Common myeloid progenitor, CD34-positive (primary cell): Measurements from ENCODE around the gene CCDC201.

Source experiments
- CTCF ChIA-PET: fragments of 350-600 bp; sonication (Branson Sonifier 250); formaldehyde crosslinking; loops from one replicate; lab custom pipeline; 2021; ENCODE audit warnings: antibody characterized with exemption; lab: Charles Lee
- POLR2A ChIA-PET: fragments of 350-600 bp; sonication (Branson Sonifier 250); formaldehyde crosslinking; loops from one replicate; lab custom pipeline; 2021; ENCODE audit warnings: antibody characterized with exemption; lab: Charles Lee
- DNase-seq, 3 donors: peaks; one replicate each; pipeline versions ENCODE4 v3.0.0 to v3.0.0-alpha.2; 2013
- H3K27ac ChIP-seq, 2 experiments: 1 replicate in 1 of 2; 2 replicates in 1 of 2; pipeline ENCODE4 v1.7.0; 2013; ENCODE audit warnings: inconsistent platforms in 2 of 2, low read length in 2 of 2, mild to moderate bottlenecking in 2 of 2, low read depth in 1 of 2, moderate library complexity in 1 of 2; ENCODE audit not compliant: severe bottlenecking in 2 of 2, insufficient read depth in 1 of 2, poor library complexity in 1 of 2
- H3K27me3 ChIP-seq, 5 experiments: replicated peaks in 2 of 5; 1 replicate in 3 of 5; 2 replicates in 2 of 5; pipeline versions ENCODE4 v1.6.1 to v1.7.0; 2013; ENCODE audit warnings: low read length in 4 of 5, mild to moderate bottlenecking in 2 of 5, moderate library complexity in 2 of 5, inconsistent platforms in 1 of 5; ENCODE audit not compliant: insufficient read depth in 5 of 5, control insufficient read depth in 4 of 5
- H3K36me3 ChIP-seq, 4 experiments: 1 replicate in 2 of 4; 2 replicates in 2 of 4; pipeline versions ENCODE4 v1.6.1 to v1.7.0; 2013; ENCODE audit warnings: low read length in 3 of 4, control low read depth in 1 of 4, mild to moderate bottlenecking in 1 of 4; ENCODE audit not compliant: control insufficient read depth in 4 of 4, insufficient read depth in 4 of 4
- H3K4me1 ChIP-seq, 4 experiments: 1 replicate in 3 of 4; 2 replicates in 1 of 4; pipeline versions ENCODE4 v1.6.1 to v1.7.1; 2013; ENCODE audit warnings: low read length in 3 of 4, mild to moderate bottlenecking in 3 of 4, control low read depth in 1 of 4, inconsistent platforms in 1 of 4, moderate library complexity in 1 of 4; ENCODE audit not compliant: control insufficient read depth in 4 of 4, insufficient read depth in 4 of 4; ENCODE audit errors: control extremely low read depth in 1 of 4
- H3K4me3 ChIP-seq, 7 experiments: 1 replicate in 4 of 7; 2 replicates in 3 of 7; pipeline versions ENCODE4 v1.5.1 to v1.7.0; 2013; ENCODE audit warnings: mild to moderate bottlenecking in 7 of 7, low read length in 6 of 7, moderate library complexity in 6 of 7, inconsistent platforms in 2 of 7, low read depth in 2 of 7, control low read depth in 1 of 7; ENCODE audit not compliant: insufficient read depth in 4 of 7, control insufficient read depth in 1 of 7; ENCODE audit errors: extremely low read depth in 1 of 7
- H3K9me3 ChIP-seq, 5 experiments: 1 replicate in 4 of 5; 2 replicates in 1 of 5; pipeline versions ENCODE4 v1.6.1 to v1.7.1; 2013; ENCODE audit warnings: low read length in 4 of 5, mild to moderate bottlenecking in 2 of 5, inconsistent platforms in 1 of 5, low read depth in 1 of 5, moderate library complexity in 1 of 5; ENCODE audit not compliant: control insufficient read depth in 4 of 5, insufficient read depth in 2 of 5; ENCODE audit errors: control extremely low read depth in 1 of 5
- WGBS: methylation state at CpG from one replicate; pipeline ENCODE4 v1.1.5; 2013; ENCODE audit not compliant: insufficient coverage; 5-methylcytosine and 5-hydroxymethylcytosine counted together

The CCDC201 gene

DNA sequence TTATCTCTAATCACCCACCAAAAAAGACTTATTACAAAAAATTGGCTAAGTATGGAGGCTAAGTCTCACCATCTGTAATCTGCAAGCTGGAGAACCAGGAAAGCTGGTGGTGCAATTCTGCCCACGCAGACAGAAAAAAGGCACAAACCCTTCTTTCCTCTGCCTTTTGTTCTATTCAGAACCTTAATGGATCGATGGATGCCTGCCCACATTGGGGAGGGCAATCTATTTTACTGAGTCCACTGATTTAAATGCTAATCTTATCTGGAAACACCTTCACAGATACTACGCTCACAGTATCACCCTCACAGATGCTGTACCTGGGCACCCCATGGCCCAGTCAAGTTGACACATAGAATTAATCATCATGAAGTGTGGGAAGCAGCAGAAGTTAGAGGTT, 38.0 kb upstream of the CCDC201 start:
- ChIA-PET POLR2A (no interaction called here), CTCF (interaction anchor here (2.1 kb wide), 1 partner anchor 9 kb away, joined by 6 read pairs; no protein-coding TSS in a partner anchor)
- H3K27ac ChIP-seq = no peak overlapping the region
- 94% methylated on average over 2 of the region's 3 CpGs for WGBS
- H3K9me3 ChIP-seq = no peaks in the 10 kb centered on the region
- H3K4me3 ChIP-seq = no peak overlapping the region
- H3K27me3 ChIP-seq = peaks cover 1 to 23% (median 7%) of the 10 kb centered on the region in 5 experiments
- no peaks in the 10 kb centered on the region for H3K36me3 ChIP-seq
- H3K4me1 ChIP-seq = no peaks in the 10 kb centered on the region
- DNase-seq = no peak

DNA sequence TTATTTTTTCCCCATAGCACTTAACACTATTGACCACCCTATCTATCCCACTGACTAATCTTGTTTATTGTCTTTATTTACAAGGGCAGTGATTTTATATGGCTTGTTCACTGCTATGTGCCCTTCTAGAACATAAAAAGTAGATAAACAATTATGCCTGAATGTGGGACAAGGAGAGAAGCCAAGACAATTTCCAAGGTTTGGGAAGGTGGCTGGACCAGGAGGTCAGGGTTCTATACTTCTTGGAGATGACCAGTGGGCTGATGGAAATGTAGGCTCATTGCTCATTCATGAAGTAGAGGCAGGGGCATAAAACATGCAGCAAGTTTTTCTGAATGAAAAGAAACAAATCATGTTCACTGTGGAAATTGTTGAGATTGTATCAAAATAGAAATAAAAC, 36.7 kb upstream of the CCDC201 start:
- H3K9me3 ChIP-seq = no peaks in the 10 kb centered on the region
- H3K4me1 ChIP-seq = no peaks in the 10 kb centered on the region
- H3K4me3 ChIP-seq = no peak overlapping the region
- no peaks in the 10 kb centered on the region for H3K36me3 ChIP-seq
- DNase-seq = no peak
- ChIA-PET CTCF (interaction anchor here (0.5 to 2.1 kb wide), 2 partner anchors 10 to 472 kb away, joined by 3 to 6 read pairs; no protein-coding TSS in a partner anchor), POLR2A (no interaction called here)
- H3K27me3 ChIP-seq = peaks cover 0 to 17% (median 4%) of the 10 kb centered on the region in 5 experiments
- no peak overlapping the region for H3K27ac ChIP-seq

DNA sequence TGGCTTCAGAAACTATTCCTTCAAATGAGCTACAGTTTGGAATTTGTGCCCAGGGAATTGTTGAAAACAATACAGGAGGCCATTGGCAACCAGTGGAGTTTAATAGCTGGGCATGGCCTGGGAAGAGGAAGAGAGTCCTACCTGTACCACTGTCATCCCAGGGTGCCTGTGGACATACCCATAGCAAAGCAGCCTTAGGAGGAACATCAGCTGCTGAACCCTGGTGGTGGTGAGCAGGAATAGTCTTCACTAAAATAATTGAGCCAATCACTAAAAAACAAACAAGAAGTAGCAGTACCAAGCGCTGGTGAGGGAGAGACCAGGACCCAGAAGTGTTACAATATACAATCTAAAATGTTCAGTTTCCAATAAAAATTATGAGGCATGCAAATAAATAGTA, 29.9 kb upstream of the CCDC201 start:
- peaks cover 0 to 11% (median 3%) of the 10 kb centered on the region in 5 experiments for H3K27me3 ChIP-seq
- no peak overlapping the region for H3K27ac ChIP-seq
- H3K9me3 ChIP-seq = peaks cover 0 to 3% (median 0%) of the 10 kb centered on the region in 5 experiments
- H3K4me1 ChIP-seq = no peaks in the 10 kb centered on the region
- H3K36me3 ChIP-seq = no peaks in the 10 kb centered on the region
- WGBS = no CpG with 5 or more reads among the region's 1 CpG
- ChIA-PET POLR2A (no interaction called here), CTCF (interaction anchor here (1.5 kb wide), 1 partner anchor 10 kb away, joined by 5 read pairs; no protein-coding TSS in a partner anchor)
- DNase-seq = no peak
- no peak overlapping the region for H3K4me3 ChIP-seq

DNA sequence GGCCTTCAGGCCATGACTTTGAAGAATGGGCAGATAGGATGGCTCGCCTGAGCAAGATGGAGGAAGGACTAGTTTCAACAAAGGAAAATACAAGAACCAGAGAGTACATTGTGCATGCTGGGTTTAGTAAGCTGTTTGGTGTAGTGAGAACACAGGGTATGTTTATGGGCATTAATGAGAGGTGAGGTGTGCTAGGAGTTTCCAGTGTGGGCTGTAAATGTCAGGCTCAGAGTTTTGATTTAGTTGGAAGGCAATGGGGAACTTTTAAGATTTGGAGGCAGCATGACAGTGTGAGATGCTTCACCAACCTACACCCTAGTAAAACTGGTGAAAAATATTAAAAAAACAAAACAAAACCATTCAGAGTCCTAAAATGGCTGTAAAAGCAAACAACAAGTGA, 28.7 kb upstream of the CCDC201 start:
- POLR2A ChIA-PET = no interaction called here
- CTCF ChIA-PET = interaction anchor here (0.8 to 1.5 kb wide), 2 partner anchors 9 to 13 kb away, joined by 3 to 5 read pairs; no protein-coding TSS in a partner anchor

DNA sequence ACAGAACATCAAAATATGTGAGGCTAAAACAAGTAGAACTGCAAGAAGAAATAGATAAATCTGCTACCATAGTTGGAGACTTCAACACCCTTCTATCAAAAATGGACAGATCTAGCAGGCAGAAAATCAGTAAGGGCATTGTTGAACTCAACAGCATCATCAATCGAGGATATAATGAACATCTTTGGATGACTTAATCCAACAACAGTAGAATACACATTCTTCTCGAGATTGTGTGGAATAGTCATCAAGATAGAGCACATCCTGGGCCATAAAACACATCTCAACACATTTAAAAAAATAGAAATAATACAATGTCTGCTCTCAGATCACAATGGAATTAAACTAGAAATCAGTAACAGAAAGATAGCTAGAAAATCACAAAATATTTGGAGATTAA, 25.3 kb upstream of the CCDC201 start:
- Histone ChIP-seq H3K4me1 (no peaks in the 10 kb centered on the region), H3K4me3 (no peak overlapping the region), H3K36me3 (no peaks in the 10 kb centered on the region), H3K27me3 (peaks cover 0 to 20% (median 8%) of the 10 kb centered on the region in 5 experiments), H3K9me3 (peaks cover 0 to 1% (median 0%) of the 10 kb centered on the region in 5 experiments), H3K27ac (no peak overlapping the region)
- ChIA-PET POLR2A (interaction anchor here (0.7 kb wide), 1 partner anchor 8 kb away, joined by 4 read pairs; no protein-coding TSS in a partner anchor), CTCF (no interaction called here)
- 95% methylated on average over 2 of the region's 2 CpGs for WGBS
- DNase-seq = no peak

More for the DNA sequence above, 28.7 kb upstream of the CCDC201 start:
- H3K27ac ChIP-seq = no peak overlapping the region
- H3K36me3 ChIP-seq = no peaks in the 10 kb centered on the region
- no peaks in the 10 kb centered on the region for H3K4me1 ChIP-seq
- no peak overlapping the region for H3K4me3 ChIP-seq
- peaks cover 0 to 3% (median 0%) of the 10 kb centered on the region in 5 experiments for H3K9me3 ChIP-seq
- H3K27me3 ChIP-seq = peaks cover 0 to 7% (median 3%) of the 10 kb centered on the region in 5 experiments
- 100% methylated on average over 1 of the region's 1 CpG for WGBS
- DNase-seq = no peak

DNA sequence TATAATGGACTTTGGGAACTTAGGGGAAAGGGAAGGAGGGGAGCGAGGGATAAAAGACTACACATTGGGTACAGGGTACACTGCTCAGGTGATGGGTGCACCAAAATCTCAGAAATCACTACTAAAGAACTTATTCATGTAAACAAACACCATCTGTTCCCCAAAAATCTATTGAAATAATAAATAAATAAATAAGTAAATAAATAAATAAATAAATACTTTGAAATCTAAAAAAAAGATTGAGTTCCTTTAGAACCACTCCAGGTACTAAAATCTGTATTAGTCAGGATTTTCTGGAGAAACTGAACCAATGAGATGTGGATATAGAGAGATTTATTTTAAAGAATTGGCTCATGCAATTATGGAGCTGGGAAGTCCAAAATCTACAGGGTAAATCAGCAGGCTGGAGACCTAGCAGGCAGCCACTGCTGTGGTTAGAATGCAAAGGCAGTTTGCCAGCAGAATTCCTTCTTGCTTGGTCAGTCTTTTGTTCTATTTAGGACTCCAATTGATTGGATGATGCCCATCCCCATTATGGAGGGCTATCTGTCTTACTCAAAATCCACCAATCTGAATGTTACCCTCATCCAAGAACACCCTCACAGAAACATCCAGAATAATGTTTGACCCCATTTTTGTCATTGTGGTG, 24.3 kb upstream of the CCDC201 start:
- WGBS = no CpG with 5 or more reads among the region's 1 CpG
- CTCF ChIA-PET = no interaction called here
- Histone ChIP-seq H3K4me3 (no peak overlapping the region), H3K36me3 (no peaks in the 10 kb centered on the region), H3K27me3 (peaks cover 0 to 22% (median 8%) of the 10 kb centered on the region in 5 experiments), H3K9me3 (no peaks in the 10 kb centered on the region), H3K27ac (no peak overlapping the region), H3K4me1 (no peaks in the 10 kb centered on the region)
- no peak for DNase-seq
- POLR2A ChIA-PET = no interaction called here

DNA sequence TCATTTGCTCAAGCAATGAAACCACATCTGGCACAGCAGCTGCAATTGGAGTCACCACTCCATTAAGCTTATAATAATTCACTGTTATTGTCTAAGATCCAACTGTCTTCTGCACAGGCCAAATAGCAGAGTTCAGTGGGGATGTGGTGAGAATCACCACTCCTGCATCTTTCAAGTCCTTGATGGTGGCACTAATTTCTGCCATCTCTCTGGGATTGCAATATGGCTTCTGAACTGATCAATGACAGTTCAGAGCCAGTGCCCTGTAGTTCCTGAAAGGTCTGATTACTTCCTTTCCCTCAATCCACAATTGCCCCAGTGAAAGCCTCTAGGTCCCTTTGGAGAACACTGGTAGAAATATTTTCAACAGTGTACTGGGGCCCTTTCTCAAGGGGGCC, 21.8 kb upstream of the CCDC201 start:
- POLR2A ChIA-PET = no interaction called here

More for the DNA sequence above, 21.8 kb upstream of the CCDC201 start:
- no peak overlapping the region for H3K4me3 ChIP-seq
- no peaks in the 10 kb centered on the region for H3K9me3 ChIP-seq
- H3K4me1 ChIP-seq = no peaks in the 10 kb centered on the region
- CTCF ChIA-PET = interaction anchor here (1.3 kb wide), 1 partner anchor 28 kb away, joined by 3 read pairs; no protein-coding TSS in a partner anchor
- peaks cover 14 to 38% (median 20%) of the 10 kb centered on the region in 5 experiments for H3K27me3 ChIP-seq
- no peak for DNase-seq
- H3K27ac ChIP-seq = no peak overlapping the region
- H3K36me3 ChIP-seq = no peaks in the 10 kb centered on the region
